Esophagus squamous epithelium (tissue), 5 donors: ENCODE results near the gene SALL2. TPM values are rescaled to one million over a fixed set of nuclear protein-coding genes. Genes with fewer than 3 reads are reported as not detected.

Experiments used
- DNase-seq: peaks from one replicate; lab custom pipeline; 2025; lab: John Stamatoyannopoulos, UW
- H3K27ac ChIP-seq, 4 donors: fragments of 200-600 bp; sonication (generic); one replicate each; pipeline ENCODE4 v1.5.1; 2016 to 2019; ENCODE audit warnings: mild to moderate bottlenecking in 1 of 4
- H3K27me3 ChIP-seq, 4 donors: fragments of 200-600 bp; sonication (generic); 1 replicate in 3 of 4; 2 replicates in 1 of 4; pipeline versions ENCODE4 v1.5.1 to v1.6.0; 2017 to 2021; ENCODE audit warnings: antibody characterized with exemption in 1 of 4
- H3K36me3 ChIP-seq, 3 donors: fragments of 200-600 bp; sonication (generic); one replicate each; pipeline ENCODE4 v1.5.1; 2016 to 2019
- H3K4me1 ChIP-seq, 3 donors: fragments of 200-600 bp; sonication (generic); one replicate each; pipeline ENCODE4 v1.5.1; 2017 to 2019
- H3K4me3 ChIP-seq, 4 donors: fragments of 200-600 bp; sonication (generic); 1 replicate in 3 of 4; 2 replicates in 1 of 4; pipeline ENCODE4 v1.5.1; 2016 to 2019; ENCODE audit warnings: mild to moderate bottlenecking in 2 of 4, moderate library complexity in 1 of 4
- H3K9me3 ChIP-seq, 3 donors: fragments of 200-600 bp; sonication (generic); one replicate each; pipeline ENCODE4 v1.5.1; 2016 to 2019
- CTCF ChIP-seq, 6 experiments: fragments of 450-650 bp in 4 of 6; fragments of 200-600 bp in 2 of 6; sonication (generic) in 2 of 6; IDR thresholded peaks; one replicate each; pipeline ENCODE4 v1.5.1; 2016 to 2019; ENCODE audit warnings: antibody characterized with exemption in 6 of 6, mild to moderate bottlenecking in 4 of 6, moderate library complexity in 4 of 6
- POLR2A ChIP-seq, 4 donors: fragments of 450-650 bp; IDR thresholded peaks; one replicate each; pipeline ENCODE4 v1.6.1; 2017; ENCODE audit warnings: antibody characterized with exemption in 4 of 4, mild to moderate bottlenecking in 4 of 4, moderate library complexity in 3 of 4
- WGBS, 2 donors: methylation state at CpG; one replicate each; pipeline ENCODE4 v1.1.5; 2018; 5-methylcytosine and 5-hydroxymethylcytosine counted together
- intact Hi-C: fragments of 100-400 bp; cut with DNase I; formaldehyde crosslinking; loops from one replicate; pipeline ENCODE4 v1.15.0; 2022
- total RNA-seq, 4 donors: library from RNA; depleted of rRNA; stranded (reverse); fragments of >200 nt; gene quantifications; one replicate each; pipeline ENCODE4 v1.1.0, GENCODE V29; 2016
- donor health status: DM: yes; HTN: yes; CAD: no.

The SALL2 gene
- total RNA-seq, result 1 to 10 TPM in 3 of 4 donors, under 1 TPM in 1; 0.83 to 5.1 (median 1.9) TPM

- WGBS, 2 donors, result 0 to 2% methylated on average over 3 to 14 of the region's 43 CpGs
- peak within 1 kb of the TSS; percentile 53 to 76 (median 58) for H3K27ac ChIP-seq
- TF ChIP-seq CTCF (IDR thresholded peaks at IDR 0.05) (no peak), POLR2A (IDR thresholded peaks at IDR 0.05) (no peak)
- H3K4me1 ChIP-seq, result peaks cover 0 to 25% (median 0%) of the 10 kb centered on the region in 3 donors
- H3K27me3 ChIP-seq, result no peaks in the 10 kb centered on the region
- peaks cover 0 to 11% (median 0%) of the 10 kb centered on the region in 3 donors for H3K36me3 ChIP-seq
- intact Hi-C loops, result no loop called here
- peak within 1 kb of the TSS; percentile 44 to 80 (median 70) for H3K4me3 ChIP-seq
- DNase-seq, result no peak
- H3K9me3 ChIP-seq, result no peaks in the 10 kb centered on the region
These were observed at the start of gene SALL2 for GRCh38 chr14:21525962-21526671. TSS of gene SALL2 (minus strand) at chr14:21526346. CDS start at chr14:21526127, 219 bp downstream.

GRCh38 chr14:21575661-21576060, 49.5 kb upstream of the SALL2 start:
- H3K4me1 ChIP-seq, result no peaks in the 10 kb centered on the region
- H3K4me3 ChIP-seq, result no peak overlapping the region
- peaks cover 0 to 7% (median 5%) of the 10 kb centered on the region in 3 donors for H3K9me3 ChIP-seq
- no peak for DNase-seq
- no peak overlapping the region for H3K27ac ChIP-seq
- H3K27me3 ChIP-seq, result no peaks in the 10 kb centered on the region
- no peak for TF ChIP-seq POLR2A (IDR thresholded peaks at IDR 0.05)
- no peak for TF ChIP-seq CTCF (IDR thresholded peaks at IDR 0.05)
- 59 to 72% methylated on average over 6 of the region's 6 CpGs for WGBS, 2 donors
- intact Hi-C loops, result no loop called here
- no peaks in the 10 kb centered on the region for H3K36me3 ChIP-seq

- Histone ChIP-seq H3K4me3 (no peak overlapping the region), H3K9me3 (peaks cover 0 to 7% (median 5%) of the 10 kb centered on the region in 3 donors), H3K36me3 (no peaks in the 10 kb centered on the region), H3K27ac (no peak overlapping the region), H3K27me3 (peaks cover 0 to 16% (median 0%) of the 10 kb centered on the region in 4 donors), H3K4me1 (no peaks in the 10 kb centered on the region)
- DNase-seq, result no peak
- intact Hi-C loops, result no loop called here
- TF ChIP-seq CTCF (IDR thresholded peaks at IDR 0.05) (no peak), POLR2A (IDR thresholded peaks at IDR 0.05) (no peak)
These were observed 46.5 kb upstream of the SALL2 start for GRCh38 chr14:21572604-21573003.

- 68 to 73% methylated on average over 8 of the region's 8 CpGs for WGBS, 2 donors
- no peaks in the 10 kb centered on the region for H3K27me3 ChIP-seq
- peaks cover 0 to 18% (median 3%) of the 10 kb centered on the region in 3 donors for H3K4me1 ChIP-seq
- H3K36me3 ChIP-seq, result no peaks in the 10 kb centered on the region
- intact Hi-C loops, result loop anchor here (10.0 kb wide), 1 partner anchor 64 kb away; no protein-coding TSS in a partner anchor
- no peak for DNase-seq
- TF ChIP-seq POLR2A (IDR thresholded peaks at IDR 0.05) (no peak), CTCF (IDR thresholded peaks at IDR 0.05) (no peak)
- H3K4me3 ChIP-seq, result no peak overlapping the region
- H3K27ac ChIP-seq, result no peak overlapping the region
- H3K9me3 ChIP-seq, result no peaks in the 10 kb centered on the region
These were observed 32.6 kb upstream of the SALL2 start for GRCh38 chr14:21558703-21559170.
